ENCODE measurements around the gene MYMK. TPM values are rescaled to one million over a fixed set of nuclear protein-coding genes. Genes with fewer than 3 reads are reported as not detected.

The MYMK gene
- total and polyA plus RNA-seq, 2 of the 8 experiments (the other 6 are each of a cell fraction or from before 2014, with no cell fraction given): not detected

DNA sequence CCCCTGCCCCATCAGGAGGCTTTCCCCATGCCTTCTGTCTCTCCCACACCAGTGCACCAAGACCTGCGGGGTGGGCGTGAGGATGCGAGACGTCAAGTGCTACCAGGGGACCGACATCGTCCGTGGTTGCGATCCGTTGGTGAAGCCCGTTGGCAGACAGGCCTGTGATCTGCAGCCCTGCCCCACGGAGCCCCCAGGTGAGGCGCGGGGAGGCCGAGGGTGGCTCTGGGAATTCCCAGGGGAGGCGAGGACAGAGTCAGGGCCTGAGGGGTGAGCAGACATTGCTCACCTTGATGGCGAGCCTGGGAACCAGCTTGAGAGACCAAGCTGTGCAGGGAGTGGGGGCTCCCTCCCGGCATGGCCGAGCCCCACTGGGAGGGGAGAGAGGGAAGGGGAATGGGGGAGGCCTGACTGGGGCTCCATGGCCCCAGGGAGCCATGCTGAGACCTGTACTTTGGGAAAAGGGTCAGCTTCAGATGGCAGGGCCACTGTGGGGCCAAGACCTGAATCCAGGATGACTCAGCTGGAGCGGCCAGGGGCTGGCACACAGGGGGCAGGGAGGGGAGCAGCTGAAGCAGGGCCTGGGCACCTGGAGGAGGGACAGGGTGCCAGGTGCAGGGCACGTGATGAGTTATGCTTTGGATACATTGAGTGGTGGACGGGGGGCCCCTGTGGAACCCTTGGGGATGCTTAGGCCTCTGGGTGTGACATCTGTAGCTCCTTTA lies 49.2 kb upstream of the MYMK start:
- Histone ChIP-seq H2BK12ac (ENCODE audit: low read depth, low read length) (no peak overlapping the region), H3K79me1 (ENCODE audit: low read depth, low read length) (no peaks in the 10 kb centered on the region), H4K5ac (ENCODE audit: insufficient read length, low read depth, low read length) (no peak overlapping the region), H3K9me3 (ENCODE audit: insufficient read depth in 2 of 2, low read depth in 1 of 2, low read length in 1 of 2) (no peaks in the 10 kb centered on the region), H3K27ac (ENCODE audit: low read depth, low read length) (no peak overlapping the region), H2AK5ac (ENCODE audit: low read depth, low read length) (no peak overlapping the region), H3K4me2 (ENCODE audit: insufficient read depth in 1 of 2, low read depth in 2 of 2, low read length in 2 of 2) (no peak overlapping the region), H3K56ac (replicated peaks; ENCODE audit: insufficient read length, low read depth, low read length) (no peak overlapping the region), H2BK5ac (ENCODE audit: low read depth, low read length) (no peak overlapping the region), H4K20me1 (replicated peaks in 1 of 2; ENCODE audit: control insufficient read depth in 1 of 2, insufficient read depth in 2 of 2, low read length in 2 of 2) (no peaks in the 10 kb centered on the region), H3K4ac (replicated peaks; ENCODE audit: insufficient read length, low read depth, low read length) (no peak overlapping the region), H3K9ac (replicated peaks in 1 of 4; ENCODE audit: extremely low read depth in 1 of 4, low read depth in 3 of 4, low read length in 3 of 4) (no peak overlapping the region), H2BK20ac (ENCODE audit: low read length) (no peak overlapping the region), H4K8ac (ENCODE audit: extremely low read depth, insufficient read depth, low read length) (no peak overlapping the region), H2BK15ac (ENCODE audit: low read length) (no peak overlapping the region), H3K23me2 (ENCODE audit: low read depth, low read length) (no peaks in the 10 kb centered on the region), H2BK120ac (replicated peaks; ENCODE audit: low read depth, low read length) (no peak overlapping the region), H3K18ac (ENCODE audit: extremely low read depth, low read length) (no peak overlapping the region), H4K91ac (replicated peaks; ENCODE audit: insufficient read length, low read length) (no peak overlapping the region), H3K23ac (ENCODE audit: insufficient read length) (no peak overlapping the region), H3K27me3 (replicated peaks in 1 of 4; ENCODE audit: control insufficient read depth in 3 of 4, extremely low read depth in 1 of 4, insufficient read depth in 3 of 4, low read length in 3 of 4) (0 out of 7 replicates have a peak, but pooled peaks cover 0 to 2% (median 0%) of the 10 kb centered on the region in 4 experiments), H3K79me2 (ENCODE audit: control insufficient read depth in 1 of 2, insufficient read depth in 2 of 2, low read length in 2 of 2) (no peaks in the 10 kb centered on the region), H3K4me3 (ENCODE audit: extremely low read depth in 1 of 4, insufficient read depth in 2 of 4, low read depth in 3 of 4, low read length in 4 of 4) (no peak overlapping the region), H3K4me1 (replicated peaks in 1 of 4; ENCODE audit: control insufficient read depth in 3 of 4, insufficient read depth in 4 of 4, low read length in 3 of 4) (peaks cover 0 to 4% (median 1%) of the 10 kb centered on the region in 4 experiments; a peak in 5 of 7 replicates), H2AFZ (ENCODE audit: low read length) (no peak overlapping the region), H3K36me3 (ENCODE audit: control insufficient read depth in 2 of 4, insufficient read depth in 4 of 4, low read length in 3 of 4) (no peaks in the 10 kb centered on the region), H3K14ac (ENCODE audit: insufficient read length) (no peak overlapping the region)
- CTCF ChIA-PET (ENCODE audit: partially characterized antibody): interaction anchor here (0.7 to 4.9 kb wide), 7 partner anchors 10 to 152 kb away, joined by 3 to 18 read pairs (median 4); no protein-coding TSS in a partner anchor
- FAIRE-seq (no peak), DNase-seq (ENCODE audit: low read depth in 1 of 2, low spot score in 2 of 2) (no peak)
- 94% methylated on average over 20 of the region's 21 CpGs; no CpG with 5 or more reads in 1 of the 2 experiments for WGBS, 2 experiments (ENCODE audit: extremely low coverage in 1 of 2, insufficient coverage in 1 of 2, insufficient read length in 1 of 2, insufficient replicate concordance in 2 of 2, low coverage in 1 of 2, low lambda C conversion rate in 2 of 2, missing lambda C conversion rate in 1 of 2)
- POLR2A ChIA-PET (ENCODE audit: partially characterized antibody): interaction anchor here (0.7 to 1.2 kb wide), 2 partner anchors 9 kb away, joined by 3 to 4 read pairs; no protein-coding TSS in a partner anchor
- TF ChIP-seq, protein P1, sequence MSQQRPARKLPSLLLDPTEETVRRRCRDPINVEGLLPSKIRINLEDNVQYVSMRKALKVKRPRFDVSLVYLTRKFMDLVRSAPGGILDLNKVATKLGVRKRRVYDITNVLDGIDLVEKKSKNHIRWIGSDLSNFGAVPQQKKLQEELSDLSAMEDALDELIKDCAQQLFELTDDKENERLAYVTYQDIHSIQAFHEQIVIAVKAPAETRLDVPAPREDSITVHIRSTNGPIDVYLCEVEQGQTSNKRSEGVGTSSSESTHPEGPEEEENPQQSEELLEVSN (IDR thresholded peaks at IDR 0.05): no peak
- TF ChIP-seq FOSL1 (IDR thresholded peaks at IDR 0.05; ENCODE audit: insufficient read depth, low read depth, low read length): no peak
- TF ChIP-seq POLR2A (IDR thresholded peaks at IDR 0.05; ENCODE audit: control extremely low read depth in 1 of 2, low read depth in 2 of 2, low read length in 2 of 2): no peak
- TF ChIP-seq GABPA (IDR thresholded peaks at IDR 0.05; ENCODE audit: borderline replicate concordance, insufficient read depth, low read length): no peak
- TF ChIP-seq HDAC6 (IDR thresholded peaks at IDR 0.05; ENCODE audit: low read depth, low read length): no peak
- TF ChIP-seq SUZ12 (IDR thresholded peaks at IDR 0.05; ENCODE audit: low read length): no peak
- TF ChIP-seq SIRT6 (IDR thresholded peaks at IDR 0.05; ENCODE audit: low read length): no peak
- no peak for TF ChIP-seq KDM1A (IDR thresholded peaks at IDR 0.05; ENCODE audit: borderline replicate concordance, low read length)
- TF ChIP-seq TAF7 (optimal IDR thresholded peaks at IDR 0.05; ENCODE audit: borderline replicate concordance, low read depth, low read length): no peak
- TF ChIP-seq EGR1 (IDR thresholded peaks at IDR 0.05; ENCODE audit: borderline replicate concordance, low read depth, low read length): no peak
- no peak for TF ChIP-seq PHF8 (conservative IDR thresholded peaks at IDR 0.05; ENCODE audit: low read depth, low read length)
- TF ChIP-seq RAD21 (IDR thresholded peaks at IDR 0.05 in 1 of 2, conservative IDR thresholded peaks at IDR 0.05 in 1 of 2; ENCODE audit: low read depth in 2 of 2, low read length in 2 of 2): no peak
